Activated naive CD4-positive, alpha-beta T cell treated with anti-CD3 and anti-CD28 coated beads, Interleukin-2, amount 50 U/mL, for 72 hours (primary cell): Measurements from ENCODE around the gene NR2F2. TPM values are rescaled to one million over a fixed set of nuclear protein-coding genes. Genes with fewer than 3 reads are reported as not detected.

ENCODE experiments used
- ATAC-seq, 2 donors: fragments of 150-1000 bp; cut with Tn5 transposase; 2 replicates each; pipeline ENCODE4 v1.10.0; 2021; ENCODE audit warnings: mild to moderate bottlenecking in 2 of 2, moderate library complexity in 2 of 2
- DNase-seq, 2 donors: peaks; one replicate each; pipeline ENCODE4 v3.0.0; 2021 to 2022; ENCODE audit warnings: low spot score in 2 of 2
- H3K27ac Mint-ChIP-seq, 2 donors: one replicate each; pipeline ENCODE4 v1.8.0; 2022; ENCODE audit warnings: mild to moderate bottlenecking in 2 of 2, mixed read lengths in 2 of 2
- H3K36me3 Mint-ChIP-seq, 2 donors: one replicate each; pipeline ENCODE4 v1.8.0; 2022; ENCODE audit warnings: mixed read lengths in 2 of 2
- H3K9me3 Mint-ChIP-seq, 2 donors: one replicate each; pipeline ENCODE4 v1.8.0; 2022; ENCODE audit warnings: mixed read lengths in 2 of 2
- total RNA-seq, 2 donors: library from RNA; stranded (reverse); gene quantifications; one replicate each; pipeline ENCODE4 v1.2.3, GENCODE V29; 2022

The NR2F2 gene
- total RNA-seq, 2 donors from 2014 or later = not detected

DNA sequence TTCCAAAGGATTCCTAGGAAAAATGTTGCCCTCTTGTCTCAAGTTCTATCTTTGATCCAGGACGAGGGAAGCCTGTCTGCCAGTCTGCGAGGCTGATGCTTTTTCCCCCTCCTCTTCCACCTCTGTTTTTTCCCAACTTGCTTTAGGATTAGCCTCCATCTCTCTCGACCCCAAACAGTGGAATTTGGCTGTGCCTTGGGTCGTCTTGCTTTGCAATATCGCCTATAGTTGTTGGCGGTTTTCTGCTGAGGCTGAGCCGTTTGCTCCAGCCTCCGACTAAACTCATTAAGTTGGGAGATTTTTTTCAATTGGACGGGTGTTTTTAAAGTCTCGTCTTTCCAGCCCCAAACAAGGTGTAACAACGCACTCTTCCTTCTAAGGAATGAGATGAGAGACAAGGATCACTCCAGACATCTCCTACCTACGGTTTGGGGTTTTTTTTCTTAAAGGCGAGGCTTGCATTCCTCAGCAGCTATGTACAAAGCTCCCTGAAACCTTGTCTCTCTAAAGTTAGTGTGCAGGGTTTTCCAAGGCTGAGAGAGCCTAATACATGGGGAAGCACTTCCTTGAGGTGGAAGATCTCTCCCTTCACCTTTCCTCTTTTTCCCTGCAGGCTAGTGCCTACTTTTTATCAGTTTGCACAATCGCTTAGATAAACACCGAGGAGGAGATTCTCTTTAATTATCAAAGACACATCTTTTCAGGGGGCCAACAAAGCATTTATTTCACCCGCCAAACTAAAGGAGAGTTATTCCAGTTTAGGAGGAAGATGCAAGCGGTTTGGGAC, 4.8 kb upstream of the NR2F2 start:
- no peak overlapping the region for H3K27ac Mint-ChIP-seq
- DNase-seq = no peak
- H3K9me3 Mint-ChIP-seq = peaks cover 0 to 12% of the 10 kb centered on the region in 2 donors
- H3K36me3 Mint-ChIP-seq = peaks cover 7 to 56% of the 10 kb centered on the region in 2 donors
- ATAC-seq = no peak

DNA sequence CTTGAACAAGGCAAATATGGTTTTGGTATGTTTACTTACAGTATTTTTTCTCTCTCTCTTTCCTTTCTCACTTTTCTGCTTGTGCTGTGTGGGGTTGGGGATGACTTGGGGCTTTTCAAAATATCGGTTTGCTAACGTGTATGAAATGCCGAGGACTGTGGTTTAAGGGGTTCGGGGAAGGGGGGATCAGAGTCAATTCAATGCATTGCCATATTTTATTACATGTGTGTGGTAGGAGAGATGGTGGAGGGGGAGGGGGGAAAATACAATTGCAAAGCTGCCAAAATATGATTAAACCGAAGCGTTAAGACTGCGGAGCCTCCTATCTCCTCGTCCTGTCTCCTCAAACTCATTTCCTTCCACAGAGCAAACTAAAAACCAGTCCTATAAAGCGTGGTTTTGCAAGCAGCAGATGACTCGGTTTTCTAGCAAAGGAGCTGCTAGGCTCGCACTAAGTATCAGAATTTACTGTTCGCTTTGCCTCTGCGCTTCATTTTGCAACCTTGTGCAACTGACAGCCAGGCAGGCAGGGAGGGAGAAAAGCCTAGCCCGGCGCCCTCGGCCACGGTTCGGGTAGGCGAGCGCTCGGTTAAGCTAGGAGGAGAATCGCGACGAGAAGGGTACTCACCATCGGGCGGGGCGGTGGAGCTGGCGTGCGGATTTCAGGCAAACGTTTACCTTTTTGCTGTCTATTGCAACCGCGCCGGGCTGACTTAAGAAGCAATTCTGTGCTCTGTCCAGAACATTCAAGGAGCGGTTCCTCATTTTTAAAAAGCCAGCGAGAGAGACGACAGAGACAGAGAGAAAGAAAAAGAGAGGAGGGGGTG, 4.0 kb upstream of the NR2F2 start:
- ATAC-seq = no peak

DNA sequence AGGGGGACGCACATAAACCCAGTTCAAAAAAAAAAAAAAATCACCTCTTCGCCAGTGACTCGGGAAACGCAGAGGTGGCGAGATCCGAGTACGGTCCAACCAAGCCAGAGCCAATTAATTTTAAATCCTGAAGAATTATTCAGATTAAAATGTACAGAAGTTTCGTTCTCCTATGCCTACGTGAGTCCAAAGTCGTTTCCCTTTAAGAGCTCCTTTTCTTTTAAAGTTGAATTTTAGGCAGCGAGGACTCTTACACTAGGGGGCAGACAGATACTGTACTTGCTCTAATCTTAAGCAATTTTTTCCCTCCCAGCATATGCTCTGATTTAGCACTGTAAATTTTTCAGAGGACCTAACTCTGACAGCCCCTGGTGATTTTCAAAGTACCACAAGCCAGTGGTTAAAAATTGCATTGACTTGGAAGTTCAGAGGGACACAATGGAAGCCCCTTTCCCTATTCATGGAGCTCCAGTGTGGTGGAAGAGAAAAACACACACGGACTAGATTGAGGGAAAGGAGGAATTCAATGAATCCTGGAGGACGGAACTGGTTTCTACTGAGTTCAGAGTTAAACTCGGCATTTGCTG, 3.3 kb upstream of the NR2F2 start:
- Mint-ChIP-seq H3K36me3 (peaks cover 7 to 58% of the 10 kb centered on the region in 2 donors), H3K27ac (no peak overlapping the region), H3K9me3 (peaks cover 0 to 12% of the 10 kb centered on the region in 2 donors)
- ATAC-seq (peak in 1 of 2 donors; percentile 29), DNase-seq (no peak)

More for the DNA sequence above, 4.0 kb upstream of the NR2F2 start:
- Mint-ChIP-seq H3K27ac (peak overlapping the region in 1 of 2 donors; percentile 55), H3K9me3 (peaks cover 0 to 12% of the 10 kb centered on the region in 2 donors), H3K36me3 (peaks cover 7 to 58% of the 10 kb centered on the region in 2 donors)
- no peak for DNase-seq

DNA sequence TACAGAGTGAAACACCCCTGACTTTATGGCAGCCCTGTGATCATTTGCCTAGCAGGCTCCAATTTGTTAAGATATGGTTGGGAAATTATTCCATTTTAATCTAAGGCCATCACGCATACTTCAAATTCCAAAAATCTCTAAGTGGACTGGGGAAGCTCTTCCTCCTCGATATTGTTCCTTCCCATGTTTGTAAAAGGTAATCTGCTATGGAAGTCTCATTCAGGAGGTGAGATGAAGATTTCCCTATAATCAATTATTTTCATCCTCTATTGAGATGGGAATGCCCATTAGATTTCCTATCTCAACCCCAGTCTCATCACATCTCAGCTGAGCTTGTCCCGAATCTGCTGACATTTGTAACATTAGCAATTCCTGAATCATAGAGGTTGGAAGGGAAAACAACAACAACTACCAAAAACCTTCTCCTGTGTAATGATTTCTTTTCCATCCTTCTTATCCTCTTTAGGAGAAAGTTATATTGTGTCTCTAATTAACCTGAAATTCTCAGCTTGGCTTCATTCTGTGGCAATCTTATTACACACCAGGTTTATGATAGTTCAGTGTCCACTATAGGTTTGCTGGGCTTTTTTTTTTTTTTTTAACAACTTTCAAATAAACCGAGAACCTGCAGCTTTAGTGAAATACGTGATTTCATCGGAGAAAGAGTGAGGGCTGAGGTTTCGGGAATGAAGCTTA, 2.2 kb upstream of the NR2F2 start:
- ATAC-seq (no peak), DNase-seq (no peak)
- Mint-ChIP-seq H3K27ac (no peak overlapping the region), H3K36me3 (peaks cover 7 to 55% of the 10 kb centered on the region in 2 donors), H3K9me3 (peaks cover 0 to 15% of the 10 kb centered on the region in 2 donors)

DNA sequence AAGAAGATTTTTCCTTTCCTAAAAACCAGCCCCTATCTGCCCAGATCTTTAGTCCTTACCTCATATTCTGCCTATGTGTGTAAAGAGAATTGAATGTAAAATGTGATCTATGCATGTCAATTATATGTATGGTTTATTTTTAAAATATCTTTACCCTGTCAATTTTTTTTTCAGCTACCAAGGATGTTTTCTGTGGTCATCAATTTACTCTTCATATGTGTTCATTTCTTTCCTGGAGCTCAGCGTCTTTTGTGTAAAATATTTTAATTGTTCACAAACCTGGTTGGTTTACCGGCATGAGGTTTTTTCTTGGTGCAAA, 1.7 kb upstream of the NR2F2 start:
- no peak for ATAC-seq
- peaks cover 7 to 55% of the 10 kb centered on the region in 2 donors for H3K36me3 Mint-ChIP-seq
- H3K27ac Mint-ChIP-seq = no peak overlapping the region
- peaks cover 0 to 15% of the 10 kb centered on the region in 2 donors for H3K9me3 Mint-ChIP-seq
- no peak for DNase-seq

DNA sequence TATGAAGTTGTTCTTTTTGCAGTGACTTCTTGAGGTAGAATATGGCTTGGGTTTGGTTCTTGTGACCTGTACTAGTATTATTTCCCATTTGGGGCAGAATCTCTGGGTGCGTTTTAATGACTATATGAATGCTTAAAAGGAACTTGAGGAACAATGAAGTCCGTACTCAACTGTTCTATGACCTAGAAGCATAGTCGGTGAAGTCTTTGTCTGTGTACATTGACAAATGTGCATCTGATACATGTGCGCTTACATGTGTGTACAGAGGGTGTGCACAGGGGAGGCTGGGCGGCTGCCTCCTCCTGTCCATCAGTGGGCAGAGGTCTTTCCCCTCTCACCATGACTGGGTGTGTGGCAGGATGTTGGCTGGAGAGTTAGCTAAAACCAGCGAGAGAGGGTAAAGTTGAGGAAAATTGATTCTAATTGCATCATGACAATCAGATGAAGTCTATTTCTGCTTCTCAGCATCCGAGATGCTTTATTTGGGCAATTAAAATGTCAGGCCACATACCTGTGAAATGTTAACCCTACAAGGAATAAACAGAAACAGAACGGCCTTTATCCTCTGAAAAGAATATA, 1.0 kb upstream of the NR2F2 start:
- peaks cover 0 to 15% of the 10 kb centered on the region in 2 donors for H3K9me3 Mint-ChIP-seq

DNA sequence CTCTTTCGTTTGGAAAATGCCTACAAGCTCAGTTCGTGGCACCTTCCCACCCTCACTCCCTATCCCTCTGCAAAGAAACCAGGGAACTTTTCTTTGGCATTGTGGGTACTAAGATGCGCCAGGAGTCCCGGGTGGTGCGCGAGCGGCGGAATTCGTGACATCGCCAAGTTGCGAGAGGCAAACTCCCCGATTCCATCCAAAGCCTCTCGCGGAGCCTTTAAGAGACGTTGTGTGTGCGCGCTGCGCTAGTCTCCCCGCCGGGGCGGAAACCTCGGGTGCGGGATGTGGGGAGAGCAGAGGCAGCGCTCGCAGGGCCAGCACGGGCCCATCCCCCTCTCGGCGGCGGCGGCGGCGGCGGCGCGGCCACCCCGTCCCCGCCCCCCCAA, 443 bp upstream of the NR2F2 start:
- peaks cover 7 to 53% of the 10 kb centered on the region in 2 donors for H3K36me3 Mint-ChIP-seq
- H3K27ac Mint-ChIP-seq = no peak overlapping the region
- ATAC-seq (peak in 1 of 2 donors; percentile 43), DNase-seq (no peak)
- peaks cover 0 to 11% of the 10 kb centered on the region in 2 donors for H3K9me3 Mint-ChIP-seq

More for the DNA sequence above, 1.0 kb upstream of the NR2F2 start:
- no peak for ATAC-seq
- DNase-seq = no peak
- Mint-ChIP-seq H3K36me3 (peaks cover 7 to 55% of the 10 kb centered on the region in 2 donors), H3K27ac (no peak overlapping the region)

DNA sequence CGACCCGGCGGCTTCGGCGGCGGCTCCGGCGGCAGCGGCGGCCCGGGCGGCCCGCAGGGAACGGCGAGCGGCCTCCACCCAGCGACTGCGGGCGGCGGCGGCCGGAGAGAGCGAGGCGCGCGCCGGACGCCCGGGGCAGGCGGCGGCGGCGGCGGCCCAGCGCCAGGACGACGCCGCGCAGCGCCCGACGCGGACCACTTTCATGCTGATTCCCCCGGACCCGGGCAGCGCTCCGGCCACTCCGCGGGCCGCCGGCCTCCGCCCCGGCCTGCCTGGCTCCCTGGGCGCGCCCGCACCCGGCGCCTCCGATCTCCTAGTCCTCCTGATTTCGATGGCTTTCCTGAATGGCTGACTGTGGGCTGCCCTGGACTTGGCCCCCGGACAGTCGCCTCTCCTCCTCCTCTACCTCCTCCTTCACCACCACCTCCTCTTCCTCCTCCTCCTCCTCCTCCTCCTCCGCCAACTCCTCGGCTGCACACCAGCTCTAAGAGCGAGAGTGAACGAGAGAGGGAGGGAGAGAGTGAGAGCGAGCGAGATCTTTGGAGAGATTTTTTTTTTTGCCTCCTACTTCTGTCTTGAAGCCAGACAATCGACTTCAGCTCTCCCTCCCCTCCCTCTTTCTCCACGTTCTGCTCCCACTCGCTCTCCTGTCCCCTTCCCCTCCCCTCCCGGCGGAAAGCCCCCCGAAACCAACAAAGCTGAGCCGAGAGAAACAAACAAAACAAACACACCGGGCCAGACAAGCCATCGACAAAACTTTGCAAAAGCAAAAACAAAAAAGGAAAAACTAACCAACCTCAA, 844 bp downstream of the NR2F2 start:
- DNase-seq (no peak), ATAC-seq (no peak)
- Mint-ChIP-seq H3K36me3 (peaks cover 7 to 55% of the 10 kb centered on the region in 2 donors), H3K27ac (no peak overlapping the region), H3K9me3 (peaks cover 0 to 11% of the 10 kb centered on the region in 2 donors)

DNA sequence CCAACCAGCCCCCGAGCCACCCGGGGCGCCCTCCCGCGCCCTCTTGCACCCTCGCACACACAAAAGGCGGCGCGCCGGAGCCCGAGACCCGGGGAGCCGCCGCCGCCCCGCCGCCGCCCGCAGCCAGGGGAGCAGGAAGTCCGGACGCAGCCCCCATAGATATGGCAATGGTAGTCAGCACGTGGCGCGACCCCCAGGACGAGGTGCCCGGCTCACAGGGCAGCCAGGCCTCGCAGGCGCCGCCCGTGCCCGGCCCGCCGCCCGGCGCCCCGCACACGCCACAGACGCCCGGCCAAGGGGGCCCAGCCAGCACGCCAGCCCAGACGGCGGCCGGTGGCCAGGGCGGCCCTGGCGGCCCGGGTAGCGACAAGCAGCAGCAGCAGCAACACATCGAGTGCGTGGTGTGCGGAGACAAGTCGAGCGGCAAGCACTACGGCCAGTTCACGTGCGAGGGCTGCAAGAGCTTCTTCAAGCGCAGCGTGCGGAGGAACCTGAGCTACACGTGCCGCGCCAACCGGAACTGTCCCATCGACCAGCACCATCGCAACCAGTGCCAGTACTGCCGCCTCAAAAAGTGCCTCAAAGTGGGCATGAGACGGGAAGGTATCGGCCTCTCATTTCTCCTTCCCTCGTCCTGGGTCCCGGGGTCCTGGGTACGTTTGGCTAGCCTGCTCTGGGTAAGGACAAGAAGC, 1.6 kb downstream of the NR2F2 start:
- DNase-seq = no peak
- Mint-ChIP-seq H3K9me3 (peaks cover 0 to 11% of the 10 kb centered on the region in 2 donors), H3K36me3 (peaks cover 0 to 53% of the 10 kb centered on the region in 2 donors), H3K27ac (no peak overlapping the region)
- ATAC-seq = no peak

DNA sequence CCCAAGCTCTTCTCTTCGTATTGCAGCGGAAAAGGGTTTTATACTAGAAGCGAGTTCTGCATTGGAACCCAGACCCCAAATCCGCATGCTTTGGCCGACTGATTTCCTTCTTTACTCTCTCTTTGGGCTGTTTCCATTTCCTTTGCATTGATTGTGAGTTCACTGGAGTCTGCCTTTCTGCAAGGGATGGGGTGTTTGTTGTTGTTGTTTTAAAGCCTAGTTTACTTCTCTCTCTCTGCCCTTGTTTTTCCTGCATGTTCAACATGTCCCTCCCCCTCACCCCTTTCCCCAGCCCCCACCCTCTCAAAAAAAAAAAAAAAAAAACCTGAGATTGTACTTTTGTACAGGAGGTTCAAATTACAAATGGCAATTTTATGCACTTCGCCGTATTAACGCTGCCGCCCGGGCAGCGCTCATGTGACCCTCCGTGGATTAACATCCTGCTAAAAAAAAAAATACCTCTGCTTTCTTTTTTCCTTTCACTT, 2.2 kb downstream of the NR2F2 start:
- no peak for DNase-seq
- no peak for ATAC-seq
- no peak overlapping the region for H3K27ac Mint-ChIP-seq
- peaks cover 0 to 57% of the 10 kb centered on the region in 2 donors for H3K36me3 Mint-ChIP-seq
- H3K9me3 Mint-ChIP-seq = peaks cover 0 to 11% of the 10 kb centered on the region in 2 donors

DNA sequence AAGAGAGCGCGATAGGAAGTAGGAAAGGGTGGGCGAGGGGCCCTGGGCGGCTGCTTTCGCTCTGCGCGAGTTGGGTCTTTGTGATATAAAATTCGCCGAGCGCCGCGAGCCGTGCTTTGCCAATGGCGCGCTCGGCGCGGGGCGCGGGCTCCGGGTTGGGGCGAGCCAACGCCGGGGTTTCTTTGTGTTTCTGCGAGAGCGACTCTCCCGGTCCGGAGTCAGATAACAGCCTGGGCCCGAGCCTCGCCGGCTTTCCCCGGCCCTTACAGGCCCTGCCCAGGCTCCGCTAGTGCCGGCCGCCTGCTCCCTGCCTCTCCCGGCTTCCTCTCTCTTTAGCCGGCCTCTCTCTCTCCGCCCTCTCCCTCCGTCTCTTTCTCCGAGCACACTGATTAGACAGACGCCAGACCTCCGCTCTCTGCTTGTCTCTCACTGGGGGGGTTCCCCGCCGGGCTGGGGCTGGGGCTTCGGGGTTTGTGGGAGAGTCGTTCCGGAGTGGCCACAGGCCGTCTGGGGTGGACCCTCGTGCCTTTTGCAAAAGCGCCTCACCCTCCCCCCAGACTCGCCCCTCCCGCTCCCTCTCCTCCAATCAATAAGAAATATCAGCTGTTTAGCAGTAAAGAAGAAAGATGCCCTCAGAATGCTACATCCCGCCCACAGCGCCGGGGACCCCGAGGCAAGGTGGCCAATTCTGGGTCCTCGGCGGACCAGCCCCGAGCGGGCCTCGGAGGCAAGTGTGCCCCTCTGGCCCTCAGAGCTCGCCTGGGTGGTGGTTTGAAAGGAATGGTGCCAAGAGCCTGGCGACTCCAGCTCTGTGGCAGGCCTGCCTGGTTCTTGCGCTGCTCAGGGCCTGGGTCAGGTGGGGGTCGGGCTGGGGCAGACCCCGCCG, 2.9 kb downstream of the NR2F2 start:
- DNase-seq (no peak), ATAC-seq (no peak)
- Mint-ChIP-seq H3K27ac (peak overlapping the region in 1 of 2 donors; percentile 81), H3K9me3 (peaks cover 0 to 11% of the 10 kb centered on the region in 2 donors), H3K36me3 (peaks cover 0 to 52% of the 10 kb centered on the region in 2 donors)

DNA sequence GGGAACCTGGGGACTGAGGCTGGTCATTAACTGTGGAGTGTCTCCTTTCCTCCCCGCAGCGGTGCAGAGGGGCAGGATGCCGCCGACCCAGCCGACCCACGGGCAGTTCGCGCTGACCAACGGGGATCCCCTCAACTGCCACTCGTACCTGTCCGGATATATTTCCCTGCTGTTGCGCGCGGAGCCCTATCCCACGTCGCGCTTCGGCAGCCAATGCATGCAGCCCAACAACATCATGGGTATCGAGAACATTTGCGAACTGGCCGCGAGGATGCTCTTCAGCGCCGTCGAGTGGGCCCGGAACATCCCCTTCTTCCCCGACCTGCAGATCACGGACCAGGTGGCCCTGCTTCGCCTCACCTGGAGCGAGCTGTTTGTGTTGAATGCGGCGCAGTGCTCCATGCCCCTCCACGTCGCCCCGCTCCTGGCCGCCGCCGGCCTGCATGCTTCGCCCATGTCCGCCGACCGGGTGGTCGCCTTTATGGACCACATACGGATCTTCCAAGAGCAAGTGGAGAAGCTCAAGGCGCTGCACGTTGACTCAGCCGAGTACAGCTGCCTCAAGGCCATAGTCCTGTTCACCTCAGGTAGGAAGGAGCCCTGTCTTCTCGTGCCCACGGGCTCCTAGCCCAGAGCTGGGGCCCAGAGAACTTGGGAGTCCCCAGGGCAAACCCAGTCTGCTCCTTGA, 3.7 kb downstream of the NR2F2 start:
- DNase-seq (no peak), ATAC-seq (no peak)
- peaks cover 0 to 8% of the 10 kb centered on the region in 2 donors for H3K9me3 Mint-ChIP-seq
- H3K27ac Mint-ChIP-seq = no peak overlapping the region
- peaks cover 0 to 44% of the 10 kb centered on the region in 2 donors for H3K36me3 Mint-ChIP-seq

DNA sequence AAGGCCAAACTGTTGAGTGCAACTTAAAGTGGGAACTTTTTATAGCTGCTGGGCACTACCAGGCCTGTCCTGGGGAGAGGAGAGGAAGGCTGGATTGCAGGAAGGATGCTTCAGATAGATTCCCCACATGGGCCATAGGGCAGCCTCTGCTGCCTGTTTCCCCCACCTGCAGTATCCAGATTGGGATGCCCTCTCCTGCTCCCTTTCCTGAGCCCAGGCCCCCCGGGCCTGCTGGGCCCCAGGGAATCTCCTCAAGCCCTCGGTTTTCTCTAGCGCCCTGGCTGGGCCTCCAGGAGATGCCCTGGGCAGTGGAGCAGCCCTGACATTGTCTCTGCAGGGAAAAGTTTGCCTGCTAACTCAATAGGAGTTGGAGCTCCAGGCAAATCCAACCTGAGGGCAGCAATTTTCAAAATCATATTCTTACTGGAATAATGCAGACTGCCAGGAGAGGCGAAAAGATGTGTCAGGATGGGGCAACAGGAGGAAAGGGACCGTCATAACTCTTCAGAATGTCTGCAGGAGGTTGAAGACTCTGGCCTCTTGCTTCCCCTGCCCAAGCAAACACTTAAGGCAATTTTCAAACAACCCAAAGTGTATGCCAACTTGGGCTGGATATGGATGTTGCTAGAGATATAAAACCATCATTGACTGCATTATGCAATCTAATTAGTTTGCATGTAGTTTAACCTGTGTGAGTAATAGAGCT, 4.4 kb downstream of the NR2F2 start:
- ATAC-seq (no peak), DNase-seq (no peak)
- H3K27ac Mint-ChIP-seq = no peak overlapping the region
- peaks cover 0 to 37% of the 10 kb centered on the region in 2 donors for H3K36me3 Mint-ChIP-seq
- peaks cover 0 to 4% of the 10 kb centered on the region in 2 donors for H3K9me3 Mint-ChIP-seq
